ENCODE results near the gene PEX14.

The PEX14 gene

GRCh38 chr1:10616696-10617095, 141.9 kb downstream of the PEX14 start:
- no peak for DNase-seq (ENCODE audit: low read depth in 2 of 2)

- no peak for DNase-seq (ENCODE audit: low read depth in 2 of 2)
Measured at GRCh38 chr1:10617318-10617717, 142.6 kb downstream of the PEX14 start.

GRCh38 chr1:10617931-10618885, 143.5 kb downstream of the PEX14 start:
- no peak for DNase-seq (ENCODE audit: low read depth in 2 of 2)

- no peak for DNase-seq (ENCODE audit: low read depth in 2 of 2)
Measured at GRCh38 chr1:10620776-10621175, 146.0 kb downstream of the PEX14 start.

GRCh38 chr1:10621906-10622305, 147.2 kb downstream of the PEX14 start:
- no peak for DNase-seq (ENCODE audit: low read depth in 2 of 2)

- DNase-seq (ENCODE audit: low read depth in 2 of 2) = no peak
Measured at GRCh38 chr1:10622910-10623685, 148.3 kb downstream of the PEX14 start.

- no peak for DNase-seq (ENCODE audit: low read depth in 2 of 2)
Measured at GRCh38 chr1:10623686-10624145, 149.0 kb downstream of the PEX14 start.

GRCh38 chr1:10624256-10625050, 149.7 kb downstream of the PEX14 start:
- no peak for DNase-seq (ENCODE audit: low read depth in 2 of 2)

- no peak for DNase-seq (ENCODE audit: low read depth in 2 of 2)
Measured at GRCh38 chr1:10625076-10625475, 150.3 kb downstream of the PEX14 start.

- DNase-seq (ENCODE audit: low read depth in 2 of 2) = no peak
Measured at GRCh38 chr1:10625554-10625953, 150.8 kb downstream of the PEX14 start.

GRCh38 chr1:10626131-10626731, 151.5 kb downstream of the PEX14 start:
- no peak for DNase-seq (ENCODE audit: low read depth in 2 of 2)

- DNase-seq (ENCODE audit: low read depth in 2 of 2) = no peak
Measured at GRCh38 chr1:10626791-10627410, 152.2 kb downstream of the PEX14 start.

GRCh38 chr1:10628685-10629084, 153.9 kb downstream of the PEX14 start:
- DNase-seq (ENCODE audit: low read depth in 2 of 2) = no peak

- DNase-seq (ENCODE audit: low read depth in 2 of 2) = no peak
Measured at GRCh38 chr1:10629091-10629815, 154.5 kb downstream of the PEX14 start.

GRCh38 chr1:10629816-10630571, 155.2 kb downstream of the PEX14 start:
- DNase-seq (ENCODE audit: low read depth in 2 of 2) = no peak

- DNase-seq (ENCODE audit: low read depth in 2 of 2) = no peak
Measured at GRCh38 chr1:10630661-10631120, 155.9 kb downstream of the PEX14 start.

- no peak for DNase-seq (ENCODE audit: low read depth in 2 of 2)
Measured at GRCh38 chr1:10631121-10631810, 156.5 kb downstream of the PEX14 start.

GRCh38 chr1:10631811-10632593, 157.3 kb downstream of the PEX14 start:
- no peak for DNase-seq (ENCODE audit: low read depth in 2 of 2)

All from activated CD8-positive, alpha-beta memory T cell treated with anti-CD3 and anti-CD28 coated beads for 4 hours (primary cell).